Skeletal muscle tissue (tissue), 4 donors: ENCODE data around the gene MAP3K9. TPM values are rescaled to one million over a fixed set of nuclear protein-coding genes. Genes with fewer than 3 reads are reported as not detected.

Source experiments
- H3K27ac ChIP-seq: one replicate; pipeline ENCODE4 v1.7.0; 2013; ENCODE audit warnings: mild to moderate bottlenecking, low read depth, low read length, inconsistent platforms
- H3K27me3 ChIP-seq, 3 donors: one replicate each; pipeline ENCODE4 v1.7.0; 2013; ENCODE audit warnings: low read length in 3 of 3; ENCODE audit not compliant: control insufficient read depth in 3 of 3, insufficient read depth in 3 of 3
- H3K36me3 ChIP-seq, 3 donors: one replicate each; pipeline ENCODE4 v1.7.0; 2013; ENCODE audit warnings: low read length in 3 of 3; ENCODE audit not compliant: control insufficient read depth in 3 of 3, insufficient read depth in 3 of 3
- H3K4me1 ChIP-seq, 3 donors: one replicate each; pipeline ENCODE4 v1.7.0; 2013; ENCODE audit warnings: low read length in 3 of 3, mild to moderate bottlenecking in 3 of 3; ENCODE audit not compliant: control insufficient read depth in 3 of 3, insufficient read depth in 3 of 3
- H3K4me3 ChIP-seq, 3 donors: one replicate each; pipeline ENCODE4 v1.7.0; 2013; ENCODE audit warnings: low read length in 3 of 3
- H3K9ac ChIP-seq, 3 donors: one replicate each; pipeline ENCODE4 v1.7.0; 2013; ENCODE audit warnings: low read length in 3 of 3, mild to moderate bottlenecking in 3 of 3, moderate library complexity in 2 of 3, low read depth in 1 of 3
- H3K9me3 ChIP-seq, 3 donors: one replicate each; pipeline ENCODE4 v1.7.0; 2013; ENCODE audit warnings: low read length in 3 of 3; ENCODE audit not compliant: control insufficient read depth in 3 of 3
- total RNA-seq: library from RNA; depleted of rRNA; stranded (reverse); fragments of >200 nt; gene quantifications from one replicate; pipeline ENCODE4 v1.2.3, GENCODE V29; 2014
- donor health status: Osteomylitis.

MAP3K9 gene
- total RNA-seq, 1 donor from 2014 or later: under 0.01 TPM

GRCh38 chr14:70807898-70808415 lies 1.4 kb downstream of the MAP3K9 start:
- H3K4me3 ChIP-seq: peak overlapping the region in 1 of 3 donors; percentile 54
- peaks cover 0 to 3% (median 0%) of the 10 kb centered on the region in 3 donors for H3K27me3 ChIP-seq
- peak overlapping the region in 1 of 3 donors; percentile 62 for H3K9ac ChIP-seq
- no peaks in the 10 kb centered on the region for H3K9me3 ChIP-seq
- H3K36me3 ChIP-seq: no peaks in the 10 kb centered on the region
- H3K27ac ChIP-seq: no peak overlapping the region
- H3K4me1 ChIP-seq: peaks cover 2 to 12% (median 9%) of the 10 kb centered on the region in 3 donors

- Histone ChIP-seq H3K36me3 (peaks cover 2 to 8% (median 5%) of the 10 kb centered on the region in 3 donors), H3K9me3 (no peaks in the 10 kb centered on the region), H3K4me1 (peaks cover 0 to 6% (median 5%) of the 10 kb centered on the region in 3 donors), H3K27ac (no peak overlapping the region), H3K27me3 (peaks cover 0 to 3% (median 0%) of the 10 kb centered on the region in 3 donors), H3K9ac (no peak overlapping the region), H3K4me3 (no peak overlapping the region)
Measured at GRCh38 chr14:70804556-70805162, 4.7 kb downstream of the MAP3K9 start.

GRCh38 chr14:70803321-70804310 lies 5.7 kb downstream of the MAP3K9 start:
- Histone ChIP-seq H3K27me3 (peaks cover 0 to 3% (median 0%) of the 10 kb centered on the region in 3 donors), H3K9ac (no peak overlapping the region)

GRCh38 chr14:70802379-70802778 lies 6.9 kb downstream of the MAP3K9 start:
- Histone ChIP-seq H3K4me1 (no peaks in the 10 kb centered on the region), H3K36me3 (peaks cover 2 to 8% (median 5%) of the 10 kb centered on the region in 3 donors), H3K9ac (no peak overlapping the region), H3K4me3 (no peak overlapping the region), H3K27ac (no peak overlapping the region), H3K9me3 (no peaks in the 10 kb centered on the region), H3K27me3 (peaks cover 0 to 3% (median 0%) of the 10 kb centered on the region in 3 donors)

More at GRCh38 chr14:70803321-70804310, 5.7 kb downstream of the MAP3K9 start:
- Histone ChIP-seq H3K4me1 (peaks cover 0 to 5% (median 4%) of the 10 kb centered on the region in 3 donors), H3K36me3 (peaks cover 2 to 8% (median 5%) of the 10 kb centered on the region in 3 donors), H3K27ac (no peak overlapping the region), H3K9me3 (no peaks in the 10 kb centered on the region), H3K4me3 (no peak overlapping the region)

GRCh38 chr14:70801836-70802235 lies 7.5 kb downstream of the MAP3K9 start:
- no peaks in the 10 kb centered on the region for H3K4me1 ChIP-seq
- no peak overlapping the region for H3K9ac ChIP-seq
- H3K4me3 ChIP-seq: no peak overlapping the region
- no peaks in the 10 kb centered on the region for H3K9me3 ChIP-seq
- H3K27me3 ChIP-seq: peaks cover 0 to 3% (median 0%) of the 10 kb centered on the region in 3 donors
- peaks cover 2 to 8% (median 5%) of the 10 kb centered on the region in 3 donors for H3K36me3 ChIP-seq
- no peak overlapping the region for H3K27ac ChIP-seq

- peaks cover 6 to 8% (median 6%) of the 10 kb centered on the region in 3 donors for H3K4me1 ChIP-seq
- H3K9me3 ChIP-seq: no peaks in the 10 kb centered on the region
- H3K4me3 ChIP-seq: no peak overlapping the region
- H3K27me3 ChIP-seq: no peaks in the 10 kb centered on the region
- no peak overlapping the region for H3K9ac ChIP-seq
- peaks cover 4 to 8% (median 5%) of the 10 kb centered on the region in 3 donors for H3K36me3 ChIP-seq
- no peak overlapping the region for H3K27ac ChIP-seq
Measured at GRCh38 chr14:70796551-70796950, 12.8 kb downstream of the MAP3K9 start.

- H3K27me3 ChIP-seq: no peaks in the 10 kb centered on the region
- no peak overlapping the region for H3K4me3 ChIP-seq
- H3K4me1 ChIP-seq: peaks cover 8 to 11% (median 8%) of the 10 kb centered on the region in 3 donors
- no peak overlapping the region for H3K9ac ChIP-seq
- H3K36me3 ChIP-seq: peaks cover 0 to 2% (median 0%) of the 10 kb centered on the region in 3 donors
- H3K27ac ChIP-seq: peak overlapping the region; percentile 31
- no peaks in the 10 kb centered on the region for H3K9me3 ChIP-seq
Measured at GRCh38 chr14:70794294-70794693, 15.0 kb downstream of the MAP3K9 start.

GRCh38 chr14:70793637-70794036 lies 15.7 kb downstream of the MAP3K9 start:
- Histone ChIP-seq H3K9me3 (no peaks in the 10 kb centered on the region), H3K27ac (peak overlapping the region; percentile 31), H3K36me3 (peaks cover 0 to 2% (median 0%) of the 10 kb centered on the region in 3 donors), H3K27me3 (no peaks in the 10 kb centered on the region), H3K9ac (no peak overlapping the region), H3K4me1 (peaks cover 13 to 18% (median 14%) of the 10 kb centered on the region in 3 donors), H3K4me3 (no peak overlapping the region)

GRCh38 chr14:70792939-70793338 lies 16.4 kb downstream of the MAP3K9 start:
- no peaks in the 10 kb centered on the region for H3K27me3 ChIP-seq
- H3K4me1 ChIP-seq: peaks cover 13 to 21% (median 15%) of the 10 kb centered on the region in 3 donors
- no peaks in the 10 kb centered on the region for H3K9me3 ChIP-seq
- H3K4me3 ChIP-seq: no peak overlapping the region
- no peak overlapping the region for H3K9ac ChIP-seq
- no peak overlapping the region for H3K27ac ChIP-seq
- H3K36me3 ChIP-seq: peaks cover 0 to 2% (median 0%) of the 10 kb centered on the region in 3 donors
